Caki2 (cell line): ENCODE measurements around the gene TP53AIP1. TPM values are rescaled to one million over a fixed set of nuclear protein-coding genes. Genes with fewer than 3 reads are reported as not detected.

Experiments used
- total RNA-seq: library from RNA; depleted of rRNA; stranded (reverse); fragments of >200 nt; shearing (Covaris generic); gene quantifications from 2 replicates; pipeline ENCODE4 v1.2.3, GENCODE V29; 2014; ENCODE audit warnings: low replicate concordance; rRNA removed

The TP53AIP1 gene
- total RNA-seq, 1 experiment from 2014 or later, result not detected

Other genes with a start within 250 kb of the TP53AIP1 start
- gene FLI1, start 248.8 kb downstream of the TP53AIP1 start, total RNA-seq, result not detected in 2 replicates
- 0.10 TPM in 1 of 2 replicates, not detected in the other for gene KCNJ1, start 75.6 kb downstream of the TP53AIP1 start, total RNA-seq
- 0.14 TPM in 1 of 2 replicates, not detected in the other for gene KCNJ5, start 51.5 kb downstream of the TP53AIP1 start, total RNA-seq
- 0.84 and 3.9 TPM in 2 replicates for gene ARHGAP32, start 249.5 kb upstream of the TP53AIP1 start, total RNA-seq